Measurements from ENCODE around the gene SLC16A5. TPM values are rescaled to one million over a fixed set of nuclear protein-coding genes. Genes with fewer than 3 reads are reported as not detected.

SLC16A5 gene
- total RNA-seq, 1 donor from 2014 or later: 50.9 TPM

GRCh38 chr17:75061618-75062017 lies 26.1 kb upstream of the SLC16A5 start:
- DNase-seq (ENCODE audit: low spot score): no peak
- Mint-ChIP-seq H3K36me3 (ENCODE audit: low read depth, unreplicated experiment) (peaks cover 27% of the 10 kb centered on the region), H3K9me3 (ENCODE audit: unreplicated experiment) (no peaks in the 10 kb centered on the region), H3K4me3 (ENCODE audit: unreplicated experiment) (no peak overlapping the region), H3K4me1 (ENCODE audit: unreplicated experiment) (peaks cover 7% of the 10 kb centered on the region), H3K27ac (ENCODE audit: unreplicated experiment) (no peak overlapping the region), H3K27me3 (ENCODE audit: unreplicated experiment) (peaks cover 3% of the 10 kb centered on the region)
- no peak for TF ChIP-seq CTCF (IDR thresholded peaks at IDR 0.05; ENCODE audit: unreplicated experiment)

- DNase-seq (ENCODE audit: low spot score): no peak
- Mint-ChIP-seq H3K4me3 (ENCODE audit: unreplicated experiment) (peak overlapping the region; percentile 62), H3K36me3 (ENCODE audit: low read depth, unreplicated experiment) (peaks cover 27% of the 10 kb centered on the region), H3K27me3 (ENCODE audit: unreplicated experiment) (peaks cover 3% of the 10 kb centered on the region), H3K27ac (ENCODE audit: unreplicated experiment) (no peak overlapping the region), H3K9me3 (ENCODE audit: unreplicated experiment) (no peaks in the 10 kb centered on the region), H3K4me1 (ENCODE audit: unreplicated experiment) (peaks cover 8% of the 10 kb centered on the region)
- TF ChIP-seq CTCF (IDR thresholded peaks at IDR 0.05; ENCODE audit: unreplicated experiment): no peak
Measured at GRCh38 chr17:75063201-75063600, 24.6 kb upstream of the SLC16A5 start.

GRCh38 chr17:75063626-75064025 lies 24.1 kb upstream of the SLC16A5 start:
- Mint-ChIP-seq H3K4me1 (ENCODE audit: unreplicated experiment) (peaks cover 8% of the 10 kb centered on the region), H3K36me3 (ENCODE audit: low read depth, unreplicated experiment) (peaks cover 27% of the 10 kb centered on the region), H3K9me3 (ENCODE audit: unreplicated experiment) (no peaks in the 10 kb centered on the region), H3K27me3 (ENCODE audit: unreplicated experiment) (peaks cover 3% of the 10 kb centered on the region), H3K27ac (ENCODE audit: unreplicated experiment) (no peak overlapping the region), H3K4me3 (ENCODE audit: unreplicated experiment) (peak overlapping the region; percentile 31)
- no peak for TF ChIP-seq CTCF (IDR thresholded peaks at IDR 0.05; ENCODE audit: unreplicated experiment)
- no peak for DNase-seq (ENCODE audit: low spot score)

- H3K4me1 Mint-ChIP-seq (ENCODE audit: unreplicated experiment): peaks cover 10% of the 10 kb centered on the region
- no peak for TF ChIP-seq CTCF (IDR thresholded peaks at IDR 0.05; ENCODE audit: unreplicated experiment)
- H3K27ac Mint-ChIP-seq (ENCODE audit: unreplicated experiment): no peak overlapping the region
- H3K4me3 Mint-ChIP-seq (ENCODE audit: unreplicated experiment): peak overlapping the region; percentile 31
- peaks cover 5% of the 10 kb centered on the region for H3K27me3 Mint-ChIP-seq (ENCODE audit: unreplicated experiment)
- no peaks in the 10 kb centered on the region for H3K9me3 Mint-ChIP-seq (ENCODE audit: unreplicated experiment)
- peaks cover 27% of the 10 kb centered on the region for H3K36me3 Mint-ChIP-seq (ENCODE audit: low read depth, unreplicated experiment)
- DNase-seq (ENCODE audit: low spot score): no peak
Measured at GRCh38 chr17:75064040-75064439, 23.7 kb upstream of the SLC16A5 start.

DNA sequence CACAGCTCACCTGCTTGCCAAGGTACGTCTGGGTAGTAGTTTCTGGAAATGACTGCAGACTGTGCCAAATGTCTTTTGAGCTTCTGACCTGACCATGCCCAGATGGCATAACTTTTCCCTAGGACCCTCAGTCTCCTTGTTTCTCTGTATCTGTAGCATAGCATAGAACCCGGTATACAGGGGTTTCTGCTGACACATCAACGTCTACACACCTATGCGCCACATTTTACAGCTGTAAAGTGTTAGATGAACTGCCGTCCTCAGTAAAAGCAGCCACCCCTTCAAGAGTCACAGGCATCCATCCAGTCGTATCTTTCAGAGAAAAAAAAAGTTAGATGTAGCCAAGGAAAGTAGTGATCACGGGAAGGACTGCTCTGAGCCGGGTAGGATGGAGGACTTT lies 23.3 kb upstream of the SLC16A5 start:
- no peak for TF ChIP-seq CTCF (IDR thresholded peaks at IDR 0.05; ENCODE audit: unreplicated experiment)
- Mint-ChIP-seq H3K36me3 (ENCODE audit: low read depth, unreplicated experiment) (peaks cover 27% of the 10 kb centered on the region), H3K27me3 (ENCODE audit: unreplicated experiment) (peaks cover 5% of the 10 kb centered on the region), H3K4me3 (ENCODE audit: unreplicated experiment) (peak overlapping the region; percentile 23), H3K9me3 (ENCODE audit: unreplicated experiment) (no peaks in the 10 kb centered on the region), H3K4me1 (ENCODE audit: unreplicated experiment) (peaks cover 10% of the 10 kb centered on the region), H3K27ac (ENCODE audit: unreplicated experiment) (no peak overlapping the region)
- no peak for DNase-seq (ENCODE audit: low spot score)

All from endothelial cell (in vitro differentiated cells).